ENCODE results near the gene MTHFS.

DNA sequence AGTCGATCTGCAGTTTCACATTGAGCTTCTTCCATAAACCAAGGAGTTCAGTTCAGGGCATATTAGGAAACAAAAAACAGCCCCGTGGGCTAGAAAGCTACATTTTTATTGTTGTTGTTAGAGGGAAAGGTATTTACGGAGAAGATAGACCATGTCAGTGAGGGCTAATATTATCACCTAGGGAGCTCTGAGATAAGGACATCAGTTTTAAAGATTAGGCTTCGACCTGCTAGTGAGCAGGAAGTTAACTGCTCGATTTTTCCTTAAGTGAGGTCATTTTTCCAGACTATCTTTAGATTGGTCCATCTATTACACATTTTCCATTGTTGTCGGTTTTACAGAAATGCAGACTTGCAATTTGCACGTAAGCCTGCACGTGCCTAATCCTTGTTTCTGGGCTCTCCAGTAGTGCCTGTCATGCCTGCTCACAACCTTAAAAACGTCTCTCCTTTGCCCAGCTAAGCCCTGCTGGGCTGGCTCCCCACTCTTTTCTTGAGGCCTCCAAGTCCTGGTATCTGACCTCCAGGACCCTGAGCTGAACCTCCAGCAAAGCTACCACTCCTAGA, 72.6 kb downstream of the MTHFS start:
- no peak for TF ChIP-seq EZH2 (IDR thresholded peaks at IDR 0.05; ENCODE audit: borderline replicate concordance, low read depth, low read length, poor library complexity, severe bottlenecking)
- TF ChIP-seq, protein P1, sequence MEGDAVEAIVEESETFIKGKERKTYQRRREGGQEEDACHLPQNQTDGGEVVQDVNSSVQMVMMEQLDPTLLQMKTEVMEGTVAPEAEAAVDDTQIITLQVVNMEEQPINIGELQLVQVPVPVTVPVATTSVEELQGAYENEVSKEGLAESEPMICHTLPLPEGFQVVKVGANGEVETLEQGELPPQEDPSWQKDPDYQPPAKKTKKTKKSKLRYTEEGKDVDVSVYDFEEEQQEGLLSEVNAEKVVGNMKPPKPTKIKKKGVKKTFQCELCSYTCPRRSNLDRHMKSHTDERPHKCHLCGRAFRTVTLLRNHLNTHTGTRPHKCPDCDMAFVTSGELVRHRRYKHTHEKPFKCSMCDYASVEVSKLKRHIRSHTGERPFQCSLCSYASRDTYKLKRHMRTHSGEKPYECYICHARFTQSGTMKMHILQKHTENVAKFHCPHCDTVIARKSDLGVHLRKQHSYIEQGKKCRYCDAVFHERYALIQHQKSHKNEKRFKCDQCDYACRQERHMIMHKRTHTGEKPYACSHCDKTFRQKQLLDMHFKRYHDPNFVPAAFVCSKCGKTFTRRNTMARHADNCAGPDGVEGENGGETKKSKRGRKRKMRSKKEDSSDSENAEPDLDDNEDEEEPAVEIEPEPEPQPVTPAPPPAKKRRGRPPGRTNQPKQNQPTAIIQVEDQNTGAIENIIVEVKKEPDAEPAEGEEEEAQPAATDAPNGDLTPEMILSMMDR (conservative IDR thresholded peaks at IDR 0.05; ENCODE audit: low read depth, low read length), result no peak

Data from A673 (cell line).